ENCODE measurements around the gene FAM83C.
"Not testable (repeated sequence)": the region's sequence is repeated elsewhere in the genome, so short reads cannot be mapped to it uniquely, and the experiment has no call there.

Gene FAM83C

DNA sequence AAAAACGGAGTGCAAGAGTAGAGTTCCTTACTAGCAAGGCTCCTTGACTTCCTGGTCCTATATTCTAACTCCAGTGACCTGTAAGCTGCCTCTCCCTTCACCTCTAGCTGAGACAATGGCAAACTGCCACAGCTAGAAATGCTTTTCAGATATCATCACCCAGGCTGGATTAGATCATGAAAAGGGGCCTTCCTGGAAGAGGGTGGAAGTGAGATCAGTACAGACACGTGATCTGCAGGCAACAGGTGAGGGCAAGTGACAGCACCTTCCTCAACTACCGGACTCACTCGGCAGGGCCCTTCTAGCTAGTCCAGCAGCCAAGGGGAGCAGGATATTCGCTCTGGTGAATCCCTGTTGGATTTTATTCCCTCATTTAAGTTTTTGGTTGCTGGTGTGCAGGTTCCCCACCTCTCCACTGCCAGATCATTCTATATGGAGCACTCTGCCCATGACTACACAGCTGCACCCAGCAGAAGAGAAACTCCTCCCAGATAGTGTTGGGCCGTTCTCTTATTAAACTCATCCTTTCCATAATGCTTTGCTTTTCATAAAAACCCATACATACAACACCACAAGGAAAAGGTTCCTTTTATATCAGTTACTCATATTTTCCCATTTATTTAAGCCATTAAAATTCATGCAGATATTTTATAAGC, 26.4 kb upstream of the FAM83C start:
- no peak for DNase-seq (ENCODE audit: low spot score)

DNA sequence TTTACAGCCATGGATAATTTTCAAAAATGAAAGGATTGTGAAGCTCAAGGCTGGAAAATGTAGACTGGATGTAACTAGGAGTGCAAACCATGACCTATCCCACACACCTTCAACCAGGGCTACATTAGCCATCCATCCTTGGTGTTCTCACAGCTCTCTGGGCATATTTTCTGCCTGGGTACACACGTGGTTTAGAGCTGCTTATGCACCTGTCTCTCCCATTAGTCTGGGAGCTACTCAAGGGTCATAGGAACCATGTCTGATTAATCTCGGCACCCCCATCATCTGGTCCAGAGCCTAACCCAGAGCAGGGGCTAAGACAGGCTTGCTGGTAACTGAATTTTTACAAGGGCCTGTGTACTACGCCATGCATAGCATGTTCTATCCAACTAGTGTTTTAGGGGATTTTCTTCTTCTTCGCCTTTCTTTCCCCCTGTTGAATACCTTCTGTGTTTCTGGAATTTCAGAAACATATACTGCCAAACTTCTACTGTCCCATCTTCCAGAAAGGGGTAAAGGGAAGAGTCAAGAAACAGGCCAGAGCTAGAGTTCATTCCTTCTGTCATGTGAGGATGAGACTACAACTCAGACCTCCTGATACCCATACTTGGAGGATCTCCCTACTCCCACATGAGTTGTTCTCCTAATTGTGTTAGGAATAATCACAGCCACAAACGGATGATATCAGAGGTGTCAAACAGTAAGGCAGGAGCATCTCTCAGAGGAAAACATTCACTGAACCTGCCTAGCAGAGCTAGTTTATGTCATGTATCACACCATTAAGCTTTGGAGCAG, 25.4 kb upstream of the FAM83C start:
- DNase-seq (ENCODE audit: low spot score) = no peak

DNA sequence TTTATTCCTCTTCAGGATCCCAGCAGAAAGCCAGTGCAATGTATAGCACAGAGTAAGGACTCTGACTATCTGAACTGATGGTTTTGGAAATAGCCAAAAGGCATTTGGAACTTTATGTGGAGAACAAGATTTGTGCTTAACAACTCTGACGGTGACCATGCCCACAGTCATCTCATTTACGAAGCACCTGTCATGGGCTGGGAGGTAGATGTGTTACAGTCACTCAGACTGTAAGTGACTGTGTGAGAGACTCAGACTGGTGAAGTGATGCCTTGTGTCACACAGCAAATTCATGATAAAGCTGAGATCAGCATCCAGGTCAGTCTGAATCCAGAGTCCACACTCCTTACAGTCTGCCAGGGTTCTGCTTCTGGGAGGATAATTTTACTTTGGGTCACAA, 23.9 kb upstream of the FAM83C start:
- no peak for DNase-seq (ENCODE audit: low spot score)

DNA sequence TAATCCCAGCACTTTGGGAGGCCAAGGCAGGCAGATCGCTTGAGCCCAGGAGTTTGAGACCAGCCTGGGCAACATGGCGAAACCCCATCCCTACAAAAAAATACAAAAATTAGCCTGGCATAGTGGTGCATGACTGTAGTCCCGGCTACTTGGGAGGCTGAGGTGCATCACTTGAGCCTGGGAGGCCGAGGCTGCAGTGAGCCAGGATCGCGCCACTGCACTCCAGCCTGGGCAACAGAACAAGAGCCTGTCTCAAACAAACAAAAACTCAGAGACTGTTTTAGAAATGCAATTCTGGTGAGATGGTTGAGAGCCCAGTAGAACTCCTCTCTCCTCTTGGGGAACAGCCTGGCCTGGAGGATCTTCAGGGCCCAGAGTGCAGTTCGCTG, 23.4 kb upstream of the FAM83C start:
- DNase-seq (ENCODE audit: low spot score) = not testable (repeated sequence)

DNA sequence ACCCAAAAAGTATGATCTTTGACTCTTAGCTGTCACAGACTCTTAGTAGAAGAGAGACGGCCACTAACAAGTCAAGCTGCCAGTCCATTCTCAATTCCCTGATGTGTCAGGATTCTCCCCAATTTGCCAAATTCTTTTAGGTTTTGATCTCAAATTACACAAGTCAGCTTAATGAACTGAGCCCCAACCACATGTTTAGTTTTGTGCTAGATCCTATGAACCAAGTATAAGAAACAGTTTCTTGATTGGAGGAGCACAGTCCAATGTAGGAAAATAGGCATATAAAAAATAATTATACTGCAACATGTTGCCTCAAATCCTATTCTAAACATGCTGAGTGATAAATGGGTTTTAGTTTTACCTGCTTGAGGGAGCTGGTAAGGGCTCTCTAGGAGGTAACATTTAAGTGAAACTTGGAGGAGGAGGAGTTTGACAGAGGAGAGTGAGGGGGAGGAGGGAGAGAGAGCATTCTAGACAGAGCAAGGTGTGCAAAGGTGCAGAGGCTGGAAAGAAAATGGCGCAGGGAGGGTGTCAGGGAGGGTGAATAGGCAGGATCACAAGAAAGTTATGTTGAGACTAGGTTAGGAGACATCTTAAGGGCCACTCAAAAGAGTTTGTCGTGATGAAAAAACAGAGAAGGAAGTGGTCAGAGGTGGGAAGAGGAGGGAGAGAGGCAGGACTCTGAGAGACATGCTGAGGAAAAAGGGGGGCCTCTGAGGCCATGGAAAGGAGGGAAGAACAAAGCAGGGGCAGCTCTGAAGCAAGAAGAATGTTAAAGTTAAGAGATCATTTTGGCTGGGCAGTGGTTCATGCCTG, 22.8 kb upstream of the FAM83C start:
- no peak for DNase-seq (ENCODE audit: low spot score)

DNA sequence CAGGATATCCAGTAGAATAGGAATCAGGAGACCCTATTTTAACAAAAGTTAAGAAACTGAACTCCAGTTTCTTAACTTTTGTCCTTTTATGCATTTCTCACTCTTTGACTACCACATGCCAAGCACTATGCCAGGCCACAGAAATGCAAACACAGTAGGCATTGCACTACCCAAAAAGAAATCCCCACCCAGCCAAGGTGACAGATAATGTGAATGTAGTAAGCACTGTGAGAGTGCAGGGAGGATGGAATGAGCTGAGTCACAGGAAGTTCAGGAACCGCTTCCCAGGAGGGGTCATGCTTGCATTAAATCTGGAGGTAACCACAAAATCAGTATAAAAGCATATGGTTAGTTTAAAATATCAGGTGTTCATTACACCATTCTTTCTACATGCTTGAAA, 20.1 kb upstream of the FAM83C start:
- DNase-seq (ENCODE audit: low spot score) = no peak

DNA sequence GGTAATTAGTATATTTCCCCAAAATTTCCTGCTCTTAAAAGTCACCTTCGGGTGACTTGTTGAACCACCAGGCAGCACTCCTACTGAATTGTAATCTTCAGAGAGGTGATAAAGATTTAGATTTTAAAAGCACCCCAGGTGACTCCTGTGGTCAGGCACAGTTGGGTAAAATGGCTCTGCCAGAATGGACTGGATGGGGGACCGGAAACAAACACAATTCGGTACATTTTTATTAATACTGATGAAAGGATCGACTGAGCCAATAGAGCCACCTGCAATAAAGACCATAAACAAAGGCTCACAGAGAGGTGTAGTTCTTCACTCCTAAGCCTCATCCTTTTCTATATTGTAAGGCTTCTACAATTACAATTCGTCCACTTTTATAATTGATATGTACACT, 19.6 kb upstream of the FAM83C start:
- no peak for DNase-seq (ENCODE audit: low spot score)

DNA sequence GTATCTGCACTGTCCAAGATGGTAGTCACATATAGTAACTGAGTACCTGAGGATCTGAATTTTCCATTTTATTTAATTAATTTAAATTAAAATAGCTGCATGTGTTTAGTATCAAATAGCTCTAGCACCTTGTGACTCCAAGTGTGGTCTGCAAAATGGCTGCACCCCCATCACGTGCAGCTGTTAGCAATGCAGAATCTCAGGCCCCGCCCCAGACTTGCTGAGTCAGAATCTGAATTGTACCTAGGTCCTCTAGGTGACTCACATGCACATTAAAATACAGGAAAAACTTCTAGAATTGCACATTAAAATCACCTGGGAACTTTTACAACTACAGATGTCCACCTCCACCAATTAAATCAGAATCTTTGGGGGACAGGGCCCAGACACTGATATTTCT, 19.2 kb upstream of the FAM83C start:
- DNase-seq (ENCODE audit: low spot score) = no peak

DNA sequence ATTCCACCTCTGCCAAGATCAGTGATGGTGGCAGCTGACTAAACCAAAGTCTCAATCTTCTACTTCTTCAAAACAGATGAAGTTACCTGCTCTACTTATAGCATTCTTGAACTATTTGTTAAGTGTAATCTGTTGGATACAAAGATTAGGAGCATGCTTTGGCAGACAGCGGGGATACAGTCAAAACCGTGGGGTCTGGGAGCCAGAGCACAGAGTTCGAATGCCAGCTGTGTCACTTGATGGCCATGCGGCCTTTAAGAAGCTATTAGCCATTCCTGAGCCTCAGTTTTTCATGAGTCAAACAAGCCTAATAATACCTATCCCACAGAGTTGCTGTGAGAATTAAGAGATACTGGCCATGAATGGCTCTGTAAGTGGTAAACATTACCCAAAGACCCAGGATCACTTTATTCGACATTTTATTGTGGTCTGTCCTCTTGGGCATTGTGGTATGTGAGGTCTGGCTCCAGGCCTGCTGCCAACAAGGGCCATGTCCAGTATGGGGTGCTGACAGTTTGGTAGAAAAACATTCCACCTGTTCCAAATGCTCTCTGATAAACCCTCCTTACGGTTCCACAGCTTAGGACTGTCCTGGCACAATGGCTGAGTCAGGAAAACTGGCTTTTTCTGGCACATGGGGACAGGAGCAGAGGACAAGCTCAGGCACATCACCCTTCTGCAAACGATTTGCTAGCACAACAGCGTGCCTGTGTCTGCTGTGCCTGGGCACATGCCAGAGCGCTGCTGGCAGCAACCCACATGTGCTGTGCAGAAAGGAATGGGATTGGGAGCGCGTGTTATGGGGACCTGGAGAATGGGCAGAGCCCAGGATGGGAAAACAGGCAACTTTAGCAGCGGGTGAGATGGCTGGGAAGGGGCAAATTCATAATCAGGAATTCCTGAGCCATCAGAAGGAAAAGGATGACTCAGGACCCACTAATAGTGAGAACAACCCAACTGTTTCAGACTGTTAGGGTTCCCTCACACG, 15.7 kb upstream of the FAM83C start:
- DNase-seq (ENCODE audit: low spot score) = no peak

DNA sequence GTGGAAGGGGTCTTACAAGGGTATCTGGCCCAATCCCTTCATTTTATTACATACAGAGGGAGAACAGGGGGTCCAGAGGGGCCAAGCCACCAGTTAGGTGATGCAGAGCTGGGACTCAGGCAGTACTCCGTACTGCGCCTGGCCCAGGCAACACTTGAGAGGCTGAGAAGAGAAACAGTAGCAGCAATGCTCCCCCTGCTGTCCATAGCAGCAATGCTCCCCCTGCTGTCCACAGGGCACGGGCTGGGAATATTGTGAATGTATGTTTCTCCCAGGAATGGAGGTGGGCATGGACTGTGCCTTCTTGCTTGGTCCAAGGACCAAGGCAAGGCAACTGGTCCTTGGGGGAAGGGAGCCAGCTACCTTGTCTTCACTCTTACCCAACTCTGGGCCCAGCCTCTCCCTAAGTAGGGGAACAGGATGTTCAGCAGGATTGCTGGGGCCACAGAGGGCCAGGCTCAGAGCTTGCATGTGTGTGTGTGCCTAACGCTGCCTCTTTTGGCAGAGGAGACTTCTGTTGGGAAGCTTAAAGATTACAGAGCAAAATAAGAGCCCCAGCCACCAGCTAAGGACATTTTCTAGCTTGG, 14.8 kb upstream of the FAM83C start:
- DNase-seq (ENCODE audit: low spot score) = peak; percentile 83

DNA sequence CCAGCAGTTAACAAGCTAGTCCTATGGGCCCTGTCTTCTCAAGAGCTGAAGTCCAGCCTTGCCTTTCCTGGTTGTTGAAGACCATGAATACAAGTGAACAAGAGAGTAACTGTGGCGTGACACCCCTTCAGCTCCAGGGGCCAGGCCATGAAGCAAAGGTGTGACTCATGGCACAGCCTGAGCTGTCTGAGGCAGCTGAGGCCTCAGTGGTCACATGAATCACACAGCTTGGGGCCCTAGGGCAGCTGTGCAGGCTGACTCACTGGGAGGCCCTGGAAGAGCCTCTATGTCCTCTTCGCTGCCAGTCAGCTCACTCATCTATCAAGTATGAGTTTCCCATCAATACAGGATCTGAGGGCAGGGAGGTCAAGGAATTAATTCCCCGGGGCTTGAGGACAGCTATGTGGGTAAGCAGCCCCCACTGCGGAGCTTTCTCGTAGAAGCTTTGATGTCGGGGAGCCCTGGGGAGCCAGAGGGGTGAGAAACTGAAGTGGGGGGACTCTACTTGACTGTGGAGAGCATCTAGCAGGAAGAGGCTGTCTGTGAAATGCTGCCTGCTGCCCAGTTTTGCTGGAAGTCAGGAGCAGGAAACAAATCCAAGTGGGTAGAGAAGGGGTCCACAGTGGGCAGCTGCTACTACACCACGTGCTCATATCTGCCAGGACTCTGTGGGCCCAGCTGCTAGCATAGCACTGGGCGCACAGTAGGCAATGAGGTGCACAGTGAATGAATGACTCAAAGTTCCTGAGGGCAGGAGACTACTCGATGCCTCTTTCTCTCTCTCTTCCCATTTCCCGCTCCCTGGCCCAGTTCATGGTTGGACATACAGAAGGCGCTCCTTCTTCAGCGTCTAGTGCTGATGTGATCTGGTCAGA, 13.7 kb upstream of the FAM83C start:
- DNase-seq (ENCODE audit: low spot score) = no peak

DNA sequence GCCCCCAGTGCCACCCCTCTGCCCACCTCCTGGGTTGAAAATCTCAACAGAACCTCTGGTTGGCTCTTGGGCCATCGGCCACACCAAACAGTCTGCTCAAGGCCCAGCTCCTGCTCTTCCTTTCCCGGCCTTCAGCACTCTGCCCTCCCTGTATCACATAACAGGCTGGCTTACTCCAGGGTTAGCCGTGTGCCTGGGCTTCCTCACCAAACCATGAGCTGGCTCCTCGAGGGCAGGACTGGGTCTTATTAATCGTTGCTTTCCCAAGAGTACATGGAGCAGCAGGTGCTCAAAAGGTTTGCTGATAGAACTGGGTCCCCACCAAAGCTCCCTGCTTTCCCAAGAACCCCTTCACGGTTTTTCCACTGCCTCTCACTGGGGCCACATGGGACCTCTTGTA, 12.7 kb upstream of the FAM83C start:
- DNase-seq (ENCODE audit: low spot score) = no peak

DNA sequence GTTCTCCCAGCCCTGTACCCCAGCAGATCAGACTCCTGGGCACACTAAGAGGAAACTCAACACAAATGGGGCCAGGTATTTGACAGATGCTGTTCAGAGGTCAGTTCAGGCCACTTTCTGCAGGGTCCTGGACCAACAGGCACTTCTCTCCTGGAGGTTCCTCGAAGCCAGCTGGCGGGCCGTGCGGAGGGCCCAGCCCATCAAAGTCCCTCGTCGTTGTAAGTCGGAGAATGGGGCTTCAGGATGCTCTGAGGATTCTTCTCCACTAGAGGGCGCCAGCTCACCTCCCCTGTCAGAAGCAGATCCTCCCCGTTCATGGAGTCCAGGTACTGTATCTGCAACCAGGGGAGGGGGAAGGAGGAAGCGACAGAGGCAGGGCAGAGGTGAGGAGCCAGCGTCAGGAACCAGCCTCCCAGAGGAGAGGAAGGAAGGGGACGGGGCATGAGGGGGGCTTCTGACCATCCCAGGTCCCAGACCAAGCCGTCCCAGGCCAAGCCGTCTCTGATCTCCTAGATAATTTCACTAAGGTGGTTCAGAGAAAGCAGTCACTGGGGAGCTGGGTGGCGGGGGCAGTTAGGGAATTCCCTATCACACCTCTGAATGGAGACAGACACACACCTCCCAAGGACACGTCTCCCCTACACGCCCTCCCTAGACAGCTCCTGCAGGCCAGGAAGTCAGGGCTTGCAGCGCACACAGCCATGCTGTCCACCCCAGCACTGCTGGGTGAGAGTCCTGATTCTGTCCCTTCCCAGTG, 11.7 kb upstream of the FAM83C start:
- DNase-seq (ENCODE audit: low spot score) = peak; percentile 88

DNA sequence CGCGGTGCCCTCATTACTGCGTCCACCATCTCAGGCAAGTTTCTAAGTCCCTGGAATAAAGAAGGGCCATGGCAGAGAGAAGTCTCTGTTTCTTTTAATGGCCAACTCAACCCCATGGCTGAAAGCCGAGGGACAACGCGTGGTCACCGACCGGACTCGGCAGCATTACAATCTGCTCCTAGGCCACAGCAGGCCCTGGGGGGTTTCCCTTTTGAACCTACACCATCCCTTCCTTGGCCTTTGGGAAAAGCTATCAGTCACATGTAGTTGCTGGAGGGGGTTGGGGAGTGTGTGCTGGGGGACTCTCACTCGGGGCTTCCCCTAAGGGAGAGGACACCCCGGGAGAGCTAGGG, 11.1 kb upstream of the FAM83C start:
- no peak for DNase-seq (ENCODE audit: low spot score)

DNA sequence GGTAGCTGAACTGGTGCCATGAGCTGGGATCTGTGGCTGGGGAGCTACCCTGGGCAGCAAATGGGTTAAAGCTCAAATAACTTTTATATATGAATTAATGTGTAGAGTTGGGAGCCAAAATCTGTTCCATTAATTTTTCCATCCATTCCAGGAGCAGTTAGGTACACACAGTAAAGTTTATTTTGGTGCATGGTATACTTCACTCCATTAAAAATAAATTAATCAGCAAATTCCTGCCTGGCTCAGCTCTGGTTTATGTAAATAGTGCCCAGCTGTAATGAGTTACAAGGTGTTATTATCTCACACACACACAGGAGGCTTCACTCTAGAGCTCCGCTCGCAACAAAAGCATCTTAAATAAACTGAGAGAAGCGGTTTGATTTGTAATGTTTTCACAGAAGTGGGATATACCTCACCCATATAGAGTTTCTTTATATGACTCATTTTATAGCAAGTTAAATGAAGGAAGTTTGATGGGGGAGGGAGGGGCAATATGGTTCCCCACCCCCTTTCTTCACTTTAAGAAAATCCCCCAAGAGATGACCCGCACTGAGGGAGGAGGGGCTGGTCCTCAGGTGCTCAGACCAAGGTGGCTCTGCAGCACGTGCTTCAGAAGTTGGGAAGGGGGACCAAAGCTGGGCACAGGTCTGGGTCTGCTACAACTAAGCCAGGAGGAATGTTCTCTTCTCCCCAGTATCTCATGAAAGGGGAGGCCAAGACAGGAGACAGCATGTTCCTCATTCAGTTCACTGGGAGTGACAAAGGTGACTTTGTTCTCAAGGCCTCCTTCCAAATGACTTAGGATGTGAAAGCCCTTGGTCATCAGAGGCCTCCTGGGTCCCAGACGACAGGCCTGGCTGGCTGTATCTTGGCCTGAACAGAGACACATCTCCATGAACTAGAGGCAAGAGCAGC, 10.5 kb upstream of the FAM83C start:
- no peak for DNase-seq (ENCODE audit: low spot score)

DNA sequence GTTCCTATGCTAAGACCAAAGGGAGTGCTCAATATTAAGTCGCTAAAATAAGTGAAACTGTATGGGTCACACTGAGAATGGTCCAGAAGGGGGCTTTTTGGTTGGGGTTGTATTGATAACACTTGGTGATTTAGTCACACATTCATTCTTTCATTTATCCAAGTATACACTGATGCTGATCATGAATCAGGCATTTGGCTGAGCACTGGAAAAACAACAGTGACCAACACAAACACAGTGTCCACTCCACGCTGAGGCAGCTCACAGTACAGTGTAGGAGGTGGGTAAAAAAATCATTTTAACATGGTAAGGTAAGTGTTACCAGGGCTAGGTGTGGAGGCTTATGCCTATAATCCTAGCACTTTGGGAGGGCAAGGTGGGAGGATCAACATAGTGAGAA, 9.2 kb upstream of the FAM83C start:
- DNase-seq (ENCODE audit: low spot score) = no peak

DNA sequence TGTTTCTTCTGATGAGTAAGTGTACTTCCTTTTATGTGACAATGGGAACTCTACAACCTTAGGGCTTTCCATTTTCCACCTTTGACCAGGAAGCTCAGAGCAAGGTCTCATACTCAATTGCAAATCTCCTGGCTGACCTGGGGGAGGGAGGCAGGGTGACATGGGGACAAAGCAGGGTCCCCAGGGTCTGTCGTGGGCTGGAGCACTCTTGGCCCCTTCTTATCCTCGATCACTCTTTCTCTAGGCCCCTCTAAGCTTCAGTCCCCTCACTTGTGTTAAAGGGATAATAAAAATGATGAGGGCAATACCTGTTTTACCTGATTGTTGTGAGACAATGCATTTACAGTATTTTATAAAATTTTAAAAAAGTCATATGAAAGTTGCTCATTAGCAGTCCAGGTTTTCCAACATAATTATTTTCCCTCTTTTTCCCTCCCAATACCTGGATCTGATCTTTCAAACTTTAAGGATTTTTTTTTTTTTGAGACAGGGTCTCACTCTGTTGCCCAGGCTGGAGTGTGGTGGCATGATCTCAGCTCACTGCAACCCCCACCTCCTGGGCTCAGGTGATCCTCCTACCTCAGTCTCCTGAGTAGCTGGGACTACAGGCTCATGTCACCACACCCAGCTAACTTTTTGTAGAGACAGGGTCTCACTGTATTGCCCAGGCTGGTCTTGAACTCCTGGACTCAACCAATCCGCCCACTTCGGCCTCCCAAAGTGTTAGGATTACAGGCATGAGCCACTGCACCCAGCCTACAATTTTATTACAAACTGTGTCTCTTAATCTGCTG, 8.4 kb upstream of the FAM83C start:
- DNase-seq (ENCODE audit: low spot score) = no peak

DNA sequence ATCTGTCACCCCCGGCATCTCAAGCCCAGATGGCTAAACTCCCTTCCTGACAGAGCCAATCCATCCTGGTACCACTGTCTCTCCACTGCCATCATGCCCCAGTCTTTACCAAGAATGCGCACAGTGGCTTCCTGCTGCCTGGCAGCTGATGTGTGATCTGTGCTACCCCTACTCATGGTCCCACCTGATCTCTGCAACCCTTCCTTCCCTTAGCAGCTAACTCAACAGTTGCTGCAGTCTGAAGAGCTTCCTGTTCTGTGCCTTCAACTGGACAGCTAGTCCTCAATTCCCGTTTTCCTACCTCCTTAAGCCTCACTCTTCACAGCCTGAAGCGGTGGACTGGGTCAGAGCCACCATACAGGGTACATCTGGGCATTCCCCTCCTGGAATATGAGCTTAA, 7.6 kb upstream of the FAM83C start:
- DNase-seq (ENCODE audit: low spot score) = no peak
